GM10847 (cell line): ENCODE measurements around the gene SYCP2L.

Experiments used
- POLR2A ChIP-seq: IDR thresholded peaks from 2 replicates; pipeline ENCODE4 v1.6.1; 2011; ENCODE audit not compliant: insufficient read length; ENCODE audit errors: extremely low read depth

SYCP2L gene

GRCh38 chr6:11016452-11016851 lies 129.6 kb downstream of the SYCP2L start:
- no peak for TF ChIP-seq POLR2A

GRCh38 chr6:11017090-11017489 lies 130.2 kb downstream of the SYCP2L start:
- TF ChIP-seq POLR2A = no peak

GRCh38 chr6:11018225-11018624 lies 131.4 kb downstream of the SYCP2L start:
- TF ChIP-seq POLR2A = no peak

GRCh38 chr6:11021003-11021402 lies 134.2 kb downstream of the SYCP2L start:
- TF ChIP-seq POLR2A = no peak

GRCh38 chr6:11021714-11022113 lies 134.9 kb downstream of the SYCP2L start:
- TF ChIP-seq POLR2A = no peak

GRCh38 chr6:11023032-11023431 lies 136.2 kb downstream of the SYCP2L start:
- TF ChIP-seq POLR2A = no peak
